Measurements from ENCODE around the gene SIK2. TPM values are rescaled to one million over a fixed set of nuclear protein-coding genes. Genes with fewer than 3 reads are reported as not detected.

SIK2 gene
- total RNA-seq, 3 donors from 2014 or later (not counting 1 experiment from before 2014, with no cell fraction given) = 7.1 to 14.3 (median 8.4) TPM

GRCh38 chr11:111660822-111661221, 58.6 kb downstream of the SIK2 start:
- H3K4me3 ChIP-seq (ENCODE audit: low read length) = no peak overlapping the region
- H3K27ac ChIP-seq (ENCODE audit: low read length) = no peak overlapping the region
- H3K36me3 ChIP-seq (ENCODE audit: control insufficient read depth, insufficient read depth, low read length) = no peaks in the 10 kb centered on the region
- no peak overlapping the region for H3K4me3 Mint-ChIP-seq
- H3K27ac Mint-ChIP-seq = no peak overlapping the region
- no peaks in the 10 kb centered on the region for H3K9me3 Mint-ChIP-seq
- DNase-seq = no peak
- H3K4me1 Mint-ChIP-seq = peaks cover 0 to 10% of the 10 kb centered on the region in 2 donors
- intact Hi-C loops (cut with micrococcal nuclease) = no loop called here
- TF ChIP-seq CTCF (IDR thresholded peaks at IDR 0.05) = no peak
- no peak for ATAC-seq
- H3K4me1 ChIP-seq (ENCODE audit: control insufficient read depth, insufficient read depth, low read length) = no peaks in the 10 kb centered on the region
- H3K36me3 Mint-ChIP-seq = no peaks in the 10 kb centered on the region
- no peaks in the 10 kb centered on the region for H3K27me3 Mint-ChIP-seq (ENCODE audit: low read depth in 2 of 2)
- H3K27me3 ChIP-seq (ENCODE audit: control insufficient read depth, insufficient read depth, low read length) = no peaks in the 10 kb centered on the region
- 100% methylated on average over 2 of the region's 2 CpGs for WGBS (ENCODE audit: insufficient coverage)
- no peaks in the 10 kb centered on the region for H3K9me3 ChIP-seq (ENCODE audit: control insufficient read depth, insufficient read depth, low read length)

GRCh38 chr11:111663820-111664219, 61.6 kb downstream of the SIK2 start:
- Histone ChIP-seq H3K4me1 (ENCODE audit: control insufficient read depth, insufficient read depth, low read length) (no peaks in the 10 kb centered on the region), H3K27me3 (ENCODE audit: control insufficient read depth, insufficient read depth, low read length) (no peaks in the 10 kb centered on the region), H3K9me3 (ENCODE audit: control insufficient read depth, insufficient read depth, low read length) (no peaks in the 10 kb centered on the region), H3K4me3 (ENCODE audit: low read length) (no peak overlapping the region), H3K36me3 (ENCODE audit: control insufficient read depth, insufficient read depth, low read length) (no peaks in the 10 kb centered on the region), H3K27ac (ENCODE audit: low read length) (no peak overlapping the region)
- H3K27me3 Mint-ChIP-seq (ENCODE audit: low read depth in 2 of 2) = no peaks in the 10 kb centered on the region
- peaks cover 0 to 10% of the 10 kb centered on the region in 2 donors for H3K4me1 Mint-ChIP-seq
- no peak overlapping the region for H3K27ac Mint-ChIP-seq
- DNase-seq = no peak
- TF ChIP-seq CTCF (IDR thresholded peaks at IDR 0.05) = no peak
- no peaks in the 10 kb centered on the region for H3K9me3 Mint-ChIP-seq
- intact Hi-C loops (cut with micrococcal nuclease) = no loop called here
- no peak overlapping the region for H3K4me3 Mint-ChIP-seq
- ATAC-seq = no peak
- H3K36me3 Mint-ChIP-seq = no peaks in the 10 kb centered on the region

- Mint-ChIP-seq H3K27me3 (ENCODE audit: low read depth in 2 of 2) (no peaks in the 10 kb centered on the region), H3K9me3 (no peaks in the 10 kb centered on the region), H3K4me1 (peaks cover 0 to 10% of the 10 kb centered on the region in 2 donors), H3K36me3 (no peaks in the 10 kb centered on the region), H3K27ac (no peak overlapping the region), H3K4me3 (no peak overlapping the region)
- H3K27me3 ChIP-seq (ENCODE audit: control insufficient read depth, insufficient read depth, low read length) = no peaks in the 10 kb centered on the region
- no peak overlapping the region for H3K4me3 ChIP-seq (ENCODE audit: low read length)
- 83% methylated on average over 3 of the region's 3 CpGs for WGBS (ENCODE audit: insufficient coverage)
- H3K27ac ChIP-seq (ENCODE audit: low read length) = no peak overlapping the region
- no peak for ATAC-seq
- no peak for TF ChIP-seq CTCF (IDR thresholded peaks at IDR 0.05)
- intact Hi-C loops (cut with micrococcal nuclease) = no loop called here
- no peaks in the 10 kb centered on the region for H3K4me1 ChIP-seq (ENCODE audit: control insufficient read depth, insufficient read depth, low read length)
- H3K36me3 ChIP-seq (ENCODE audit: control insufficient read depth, insufficient read depth, low read length) = no peaks in the 10 kb centered on the region
- no peaks in the 10 kb centered on the region for H3K9me3 ChIP-seq (ENCODE audit: control insufficient read depth, insufficient read depth, low read length)
- peak in 1 of 2 donors; percentile 9 for DNase-seq
Measured at GRCh38 chr11:111665777-111666176, 63.5 kb downstream of the SIK2 start.

- no peak overlapping the region for H3K27ac Mint-ChIP-seq
- intact Hi-C loops (cut with micrococcal nuclease) = no loop called here
- H3K27me3 Mint-ChIP-seq (ENCODE audit: low read depth in 2 of 2) = no peaks in the 10 kb centered on the region
- WGBS (ENCODE audit: insufficient coverage) = no CpG with 5 or more reads among the region's 1 CpG
- Histone ChIP-seq H3K4me1 (ENCODE audit: control insufficient read depth, insufficient read depth, low read length) (no peaks in the 10 kb centered on the region), H3K27me3 (ENCODE audit: control insufficient read depth, insufficient read depth, low read length) (no peaks in the 10 kb centered on the region), H3K4me3 (ENCODE audit: low read length) (no peak overlapping the region), H3K9me3 (ENCODE audit: control insufficient read depth, insufficient read depth, low read length) (no peaks in the 10 kb centered on the region), H3K36me3 (ENCODE audit: control insufficient read depth, insufficient read depth, low read length) (peaks cover 4% of the 10 kb centered on the region), H3K27ac (ENCODE audit: low read length) (no peak overlapping the region)
- TF ChIP-seq CTCF (IDR thresholded peaks at IDR 0.05) = no peak
- ATAC-seq (no peak), DNase-seq (no peak)
- H3K9me3 Mint-ChIP-seq = no peaks in the 10 kb centered on the region
- H3K4me1 Mint-ChIP-seq = peaks cover 0 to 27% of the 10 kb centered on the region in 2 donors
- H3K4me3 Mint-ChIP-seq = no peak overlapping the region
- no peaks in the 10 kb centered on the region for H3K36me3 Mint-ChIP-seq
Measured at GRCh38 chr11:111668980-111669379, 66.7 kb downstream of the SIK2 start.

All from natural killer cell (primary cell).